Fibroblast of lung (primary cell): ENCODE measurements around the gene MAPK4.

Source experiments
- CTCF ChIP-seq, 2 donors: IDR thresholded peaks in 1 of 2; conservative IDR thresholded peaks in 1 of 2; 1 replicate in 1 of 2; 2 replicates in 1 of 2; pipeline ENCODE4 v1.5.1; 2011 to 2012; ENCODE audit warnings: low read length in 2 of 2, control low read depth in 1 of 2, inconsistent platforms in 1 of 2, low read depth in 1 of 2, mild to moderate bottlenecking in 1 of 2
- EZH2 ChIP-seq: IDR thresholded peaks from 2 replicates; pipeline ENCODE4 v1.5.1; 2012; ENCODE audit warnings: low read length, control low read depth, mild to moderate bottlenecking; ENCODE audit errors: missing control alignments

- TF ChIP-seq CTCF (conservative IDR thresholded peaks at IDR 0.05 in 1 of 2, IDR thresholded peaks at IDR 0.05 in 1 of 2; ENCODE audit: low read depth in 1 of 2, low read length in 2 of 2): no peak
- no peak for TF ChIP-seq EZH2
Measured at GRCh38 chr18:50751947-50752346, 192.1 kb downstream of the MAPK4 start.
